DND-41 (cell line): Measurements from ENCODE around the gene NUPR1.

ENCODE experiments used
- ATAC-seq: fragments of 200-7000 bp; cut with Tn5 transposase; 3 replicates; pipeline ENCODE4 v1.9.1; 2021; ENCODE audit warnings: low read depth; ENCODE audit not compliant: insufficient read depth
- DNase-seq: peaks from one replicate; pipeline ENCODE4 v3.0.0-alpha.2; 2020
- H2AFZ ChIP-seq: 2 replicates; pipeline ENCODE4 v1.6.0; 2012; ENCODE audit warnings: low read depth, low read length
- H3K27ac ChIP-seq: 2 replicates; pipeline ENCODE4 v1.5.1; 2012; ENCODE audit warnings: low read length, inconsistent platforms
- H3K27me3 ChIP-seq: fragments of 200-600 bp; sonication (generic); 2 replicates; pipeline ENCODE4 v1.6.0; 2012; ENCODE audit warnings: low read length, mild to moderate bottlenecking, inconsistent platforms; ENCODE audit not compliant: insufficient read depth, poor library complexity
- H3K36me3 ChIP-seq: 2 replicates; pipeline ENCODE4 v1.5.1; 2012; ENCODE audit warnings: low read length, inconsistent platforms; ENCODE audit not compliant: insufficient read depth
- H3K4me1 ChIP-seq: 2 replicates; pipeline ENCODE4 v1.5.1; 2012; ENCODE audit warnings: mild to moderate bottlenecking, low read length; ENCODE audit not compliant: insufficient read depth
- H3K4me2 ChIP-seq: 2 replicates; pipeline ENCODE4 v1.6.0; 2012; ENCODE audit warnings: mild to moderate bottlenecking, moderate library complexity, low read length, inconsistent platforms; ENCODE audit not compliant: insufficient read depth
- H3K4me3 ChIP-seq, 2 experiments: fragments of 200-600 bp in 1 of 2; shearing (Covaris generic) in 1 of 2; 2 replicates each; pipeline ENCODE4 v1.5.1; 2012 to 2016; ENCODE audit warnings: inconsistent platforms in 2 of 2, low read length in 2 of 2, mild to moderate bottlenecking in 2 of 2, low read depth in 1 of 2, moderate library complexity in 1 of 2
- H3K79me2 ChIP-seq: 2 replicates; pipeline ENCODE4 v1.6.0; 2012; ENCODE audit warnings: low read length, inconsistent platforms; ENCODE audit not compliant: insufficient read depth
- H3K9ac ChIP-seq: 2 replicates; pipeline ENCODE4 v1.6.0; 2012; ENCODE audit warnings: low read depth, mild to moderate bottlenecking, inconsistent platforms, low read length, moderate library complexity
- H3K9me3 ChIP-seq: 2 replicates; pipeline ENCODE4 v1.5.1; 2012; ENCODE audit warnings: low read length, moderate library complexity, mild to moderate bottlenecking, inconsistent platforms; ENCODE audit not compliant: insufficient read depth, severe bottlenecking
- H4K20me1 ChIP-seq: 2 replicates; pipeline ENCODE4 v1.6.0; 2012; ENCODE audit warnings: low read length; ENCODE audit not compliant: insufficient read depth
- EZH2 ChIP-seq: IDR thresholded peaks from 3 replicates; pipeline ENCODE4 v1.6.1; 2012; ENCODE audit warnings: borderline replicate concordance, low read depth, mild to moderate bottlenecking, moderate library complexity, low read length, inconsistent platforms; ENCODE audit not compliant: severe bottlenecking
- TF ChIP-seq, protein P1 (sequence below): IDR thresholded peaks from 2 replicates; pipeline ENCODE4 v1.5.1; 2012; ENCODE audit warnings: borderline replicate concordance, low read length, moderate library complexity, mild to moderate bottlenecking; ENCODE audit not compliant: poor library complexity, severe bottlenecking; ENCODE audit errors: extremely low read depth

NUPR1 gene

DNA sequence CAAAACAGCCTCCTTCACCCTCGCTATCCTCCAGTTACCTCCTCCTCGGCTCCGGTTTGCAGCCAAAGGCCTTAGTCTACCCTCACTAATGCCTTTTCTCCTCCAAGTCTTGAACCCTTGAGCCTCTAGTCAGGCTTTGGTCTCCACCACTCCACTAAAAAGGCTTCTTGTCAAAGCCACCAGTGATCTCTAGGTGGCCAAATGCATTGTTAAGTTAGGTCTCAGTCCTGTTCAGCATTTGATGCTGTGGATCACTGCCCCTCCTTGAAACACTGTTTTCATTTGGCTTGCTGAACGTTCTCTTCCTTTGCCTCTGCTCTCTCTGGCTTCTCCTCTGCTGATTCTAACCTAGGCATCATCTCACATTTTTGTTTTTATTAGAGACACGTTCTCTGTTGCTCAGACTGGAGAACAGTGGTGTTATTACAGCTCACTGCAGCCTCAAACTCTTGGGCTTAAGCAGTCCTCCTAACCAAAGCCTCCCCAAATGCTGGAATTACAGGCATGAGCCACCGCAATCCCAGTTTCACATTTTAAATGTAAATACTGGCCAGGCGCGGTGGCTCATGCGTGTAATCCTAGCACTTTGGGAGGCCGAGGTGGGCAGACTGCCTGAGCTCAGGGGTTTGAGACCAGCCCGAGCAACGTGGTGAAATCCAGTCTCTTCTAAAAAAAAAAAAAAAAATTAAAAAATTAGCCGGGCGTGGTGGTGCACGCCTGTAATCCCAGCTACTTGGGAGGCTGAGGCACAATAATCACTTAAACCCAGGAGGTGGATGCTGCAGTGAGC is 16.1 kb upstream of the NUPR1 start:
- peak overlapping the region; percentile 70 for H3K9ac ChIP-seq
- TF ChIP-seq, protein P1, sequence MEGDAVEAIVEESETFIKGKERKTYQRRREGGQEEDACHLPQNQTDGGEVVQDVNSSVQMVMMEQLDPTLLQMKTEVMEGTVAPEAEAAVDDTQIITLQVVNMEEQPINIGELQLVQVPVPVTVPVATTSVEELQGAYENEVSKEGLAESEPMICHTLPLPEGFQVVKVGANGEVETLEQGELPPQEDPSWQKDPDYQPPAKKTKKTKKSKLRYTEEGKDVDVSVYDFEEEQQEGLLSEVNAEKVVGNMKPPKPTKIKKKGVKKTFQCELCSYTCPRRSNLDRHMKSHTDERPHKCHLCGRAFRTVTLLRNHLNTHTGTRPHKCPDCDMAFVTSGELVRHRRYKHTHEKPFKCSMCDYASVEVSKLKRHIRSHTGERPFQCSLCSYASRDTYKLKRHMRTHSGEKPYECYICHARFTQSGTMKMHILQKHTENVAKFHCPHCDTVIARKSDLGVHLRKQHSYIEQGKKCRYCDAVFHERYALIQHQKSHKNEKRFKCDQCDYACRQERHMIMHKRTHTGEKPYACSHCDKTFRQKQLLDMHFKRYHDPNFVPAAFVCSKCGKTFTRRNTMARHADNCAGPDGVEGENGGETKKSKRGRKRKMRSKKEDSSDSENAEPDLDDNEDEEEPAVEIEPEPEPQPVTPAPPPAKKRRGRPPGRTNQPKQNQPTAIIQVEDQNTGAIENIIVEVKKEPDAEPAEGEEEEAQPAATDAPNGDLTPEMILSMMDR, result no peak
- no peak for TF ChIP-seq EZH2

DNA sequence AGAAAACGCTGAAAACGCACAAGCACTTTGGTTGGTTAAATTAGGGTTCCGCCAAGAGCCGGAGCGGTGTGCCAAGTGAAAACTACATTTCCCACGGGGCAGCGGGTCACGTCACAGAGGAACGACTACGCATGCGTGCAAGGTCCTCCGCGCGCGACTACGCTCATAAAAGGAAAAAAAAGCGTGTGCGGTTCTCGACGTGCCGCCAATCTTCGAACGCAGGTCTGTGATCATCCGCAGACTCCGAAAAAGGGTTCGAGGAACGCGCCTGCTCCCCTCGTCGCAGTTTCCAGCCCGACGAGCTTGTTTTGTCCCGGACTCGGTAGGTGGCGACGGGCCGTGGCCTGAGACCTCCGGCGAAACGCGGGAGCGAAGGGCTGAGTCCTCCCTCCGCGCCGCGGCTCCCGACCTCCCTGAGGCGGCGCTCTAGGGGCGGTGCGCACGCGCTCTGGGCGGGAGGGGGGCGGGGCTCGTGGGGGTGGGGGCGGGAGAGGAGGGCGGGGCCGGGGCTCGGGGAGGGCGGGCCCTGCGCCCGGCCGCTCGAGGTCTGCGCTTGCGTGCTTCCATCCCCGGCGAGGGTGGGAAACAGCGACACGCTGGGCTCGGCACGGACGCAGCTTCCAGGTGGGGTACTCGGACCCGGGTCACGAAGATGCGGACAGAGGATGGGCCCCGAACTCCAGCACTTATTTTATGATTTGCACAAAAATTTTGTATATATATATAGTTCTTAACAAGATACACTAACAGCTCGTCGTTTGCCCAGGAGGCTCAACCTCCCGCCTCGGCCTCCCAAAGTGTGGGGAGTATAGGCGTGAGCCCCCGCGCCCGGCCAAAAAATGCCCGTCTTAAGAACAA is 15.2 kb upstream of the NUPR1 start, which contains the start of gene SGF29:
SGF29 (plus strand) TSS at position 145 of the 858 bp plus-strand sequence. CDS start 27,150 bp downstream, outside the sequence.
- H3K79me2 ChIP-seq, result peaks cover 40% of the 10 kb centered on the region
- H2AFZ ChIP-seq, result peak within 1 kb of the TSS; percentile 97
- no peaks in the 10 kb centered on the region for H3K9me3 ChIP-seq
- H3K4me3 ChIP-seq, result peak within 1 kb of the TSS; percentile 49 to 90; a peak in 3 of 4 replicates
- peak within 1 kb of the TSS; percentile 90 for H3K9ac ChIP-seq
- no peak for TF ChIP-seq EZH2
- TF ChIP-seq, protein P1, result peak; percentile 58
- H3K27ac ChIP-seq, result peak within 1 kb of the TSS; percentile 100
- ATAC-seq (peak; percentile 85), DNase-seq (peak; percentile 93)
- no peaks in the 10 kb centered on the region for H3K27me3 ChIP-seq
- H3K4me2 ChIP-seq, result peak within 1 kb of the TSS; percentile 97
- peaks cover 22% of the 10 kb centered on the region for H3K4me1 ChIP-seq
- H4K20me1 ChIP-seq, result peaks cover 17% of the 10 kb centered on the region; the same call in 1 of the 2 replicates
- H3K36me3 ChIP-seq, result peaks cover 40% of the 10 kb centered on the region

More for the DNA sequence above, 16.1 kb upstream of the NUPR1 start:
- Histone ChIP-seq H3K9me3 (no peaks in the 10 kb centered on the region), H3K27me3 (no peaks in the 10 kb centered on the region), H3K4me3 (peak overlapping the region; percentile 49 to 90; a peak in 3 of 4 replicates), H3K27ac (peak overlapping the region; percentile 73), H2AFZ (peak overlapping the region; percentile 68), H3K4me1 (peaks cover 22% of the 10 kb centered on the region), H4K20me1 (peaks cover 17% of the 10 kb centered on the region; the same call in 1 of the 2 replicates), H3K4me2 (peak overlapping the region; percentile 97), H3K79me2 (peaks cover 43% of the 10 kb centered on the region), H3K36me3 (peaks cover 48% of the 10 kb centered on the region)
- ATAC-seq (no peak), DNase-seq (no peak)

DNA sequence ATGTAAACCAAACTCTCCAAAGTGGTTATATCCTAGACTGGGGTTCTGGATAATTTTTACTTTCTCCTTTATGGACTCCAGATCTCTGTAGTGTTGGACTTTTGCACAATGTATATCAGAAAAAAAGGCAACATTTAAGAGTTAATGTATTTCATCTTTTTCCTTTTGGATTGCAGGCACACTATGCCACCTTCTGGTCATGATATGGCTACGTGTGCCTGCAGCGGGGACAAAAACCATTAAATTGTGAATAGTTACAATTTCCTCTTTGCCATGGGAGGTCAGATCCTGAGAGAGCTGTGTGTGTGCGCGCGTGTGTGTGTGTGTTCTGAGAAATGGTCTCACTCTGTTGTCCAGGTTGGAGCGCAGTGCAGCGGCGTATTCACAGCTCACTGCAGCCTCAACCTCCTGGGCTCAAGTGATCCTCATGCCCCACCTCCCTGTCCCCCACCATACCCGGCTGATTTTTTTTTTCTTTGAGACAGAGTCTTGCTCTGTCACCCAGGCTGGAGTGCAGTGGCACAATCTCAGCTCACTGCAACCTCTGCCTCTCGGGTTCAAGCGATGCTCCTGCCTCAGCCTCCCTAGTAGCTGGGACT is 10.6 kb upstream of the NUPR1 start:
- Histone ChIP-seq H3K4me3 (no peak overlapping the region), H3K4me1 (peaks cover 9% of the 10 kb centered on the region), H3K9ac (no peak overlapping the region), H2AFZ (no peak overlapping the region), H3K27me3 (no peaks in the 10 kb centered on the region), H4K20me1 (no peaks in the 10 kb centered on the region), H3K27ac (no peak overlapping the region), H3K79me2 (peaks cover 2% of the 10 kb centered on the region), H3K36me3 (no peaks in the 10 kb centered on the region), H3K9me3 (no peaks in the 10 kb centered on the region), H3K4me2 (no peak overlapping the region)
- ATAC-seq (no peak), DNase-seq (no peak)
- TF ChIP-seq EZH2, result no peak
- TF ChIP-seq, protein P1, result peak; percentile 67
